Smooth muscle cell (in vitro differentiated cells): ENCODE results near the gene ABCC6. TPM values are rescaled to one million over a fixed set of nuclear protein-coding genes. Genes with fewer than 3 reads are reported as not detected.
"Not testable (repeated sequence)": the region's sequence is repeated elsewhere in the genome, so short reads cannot be mapped to it uniquely, and the experiment has no call there.

Experiments
- DNase-seq: peaks from one replicate; lab custom pipeline; 2025; ENCODE audit not compliant: unreplicated experiment; lab: John Stamatoyannopoulos, UW
- H2AFZ ChIP-seq: fragments of 200-600 bp; sonication (generic); 2 replicates; pipeline ENCODE4 v1.6.0; 2016; ENCODE audit warnings: antibody characterized with exemption, low read depth, mild to moderate bottlenecking
- H3F3A ChIP-seq: fragments of 200-600 bp; sonication (generic); 2 replicates; pipeline ENCODE4 v1.6.0; 2017; ENCODE audit warnings: antibody characterized with exemption, low read depth
- H3K27ac ChIP-seq: fragments of 200-600 bp; sonication (generic); 2 replicates; pipeline ENCODE4 v1.5.1; 2016; ENCODE audit warnings: low read depth, mild to moderate bottlenecking
- H3K27me3 ChIP-seq: fragments of 200-600 bp; sonication (generic); 2 replicates; pipeline ENCODE4 v1.6.1; 2016; ENCODE audit warnings: low read depth, mild to moderate bottlenecking
- H3K36me3 ChIP-seq: fragments of 200-600 bp; sonication (generic); 2 replicates; pipeline ENCODE4 v1.5.1; 2016; ENCODE audit warnings: low read depth
- H3K4me1 ChIP-seq: fragments of 200-600 bp; sonication (generic); 2 replicates; pipeline ENCODE4 v1.5.1; 2016; ENCODE audit warnings: low read depth
- H3K4me2 ChIP-seq: fragments of 200-600 bp; sonication (generic); 2 replicates; pipeline ENCODE4 v1.6.0; 2016; ENCODE audit warnings: mild to moderate bottlenecking
- H3K4me3 ChIP-seq: fragments of 200-600 bp; sonication (generic); 2 replicates; pipeline ENCODE4 v1.5.1; 2016; ENCODE audit warnings: mild to moderate bottlenecking
- H3K79me2 ChIP-seq: fragments of 200-600 bp; sonication (generic); 2 replicates; pipeline ENCODE4 v1.6.0; 2016; ENCODE audit warnings: low read depth, mild to moderate bottlenecking
- H3K9ac ChIP-seq: fragments of 200-600 bp; sonication (generic); 2 replicates; pipeline ENCODE4 v1.6.0; 2016; ENCODE audit warnings: low read depth
- H3K9me3 ChIP-seq: fragments of 200-600 bp; sonication (generic); replicated peaks from 2 replicates; pipeline ENCODE4 v1.5.1; 2016; ENCODE audit warnings: low read depth
- H4K20me1 ChIP-seq: fragments of 200-600 bp; sonication (generic); 2 replicates; pipeline ENCODE4 v1.6.0; 2016; ENCODE audit warnings: low read depth
- CTCF ChIP-seq: fragments of 200-600 bp; sonication (generic); IDR thresholded peaks from 2 replicates; pipeline ENCODE4 v1.5.1; 2017; ENCODE audit warnings: borderline replicate concordance, mild to moderate bottlenecking, antibody characterized with exemption; ENCODE audit not compliant: insufficient read depth, poor library complexity, severe bottlenecking
- WGBS: methylation state at CpG from one replicate; pipeline ENCODE4 v1.1.7; 2016; ENCODE audit warnings: low lambda C conversion rate; 5-methylcytosine and 5-hydroxymethylcytosine counted together
- polyA plus RNA-seq: library from polyadenylated mRNA; unstranded; fragments of >200 nt; fragmentation: Nextera tagmentation; extraction: Ambion mirVana; gene quantifications from 2 replicates; pipeline ENCODE4 v1.2.1, GENCODE V29; 2016
- total RNA-seq: library from RNA; depleted of rRNA; stranded (reverse); fragments of >200 nt; gene quantifications from 2 replicates; pipeline ENCODE4 v1.2.3, GENCODE V29; 2014

The ABCC6 gene
- total and polyA plus RNA-seq, 2 experiments from 2014 or later: 0.94 to 1.9 TPM

- Histone ChIP-seq H4K20me1 (no peaks in the 10 kb centered on the region), H3K9ac (no peak overlapping the region), H2AFZ (no peak overlapping the region), H3K4me3 (no peak overlapping the region), H3K4me1 (no peaks in the 10 kb centered on the region), H3K79me2 (no peaks in the 10 kb centered on the region), H3K9me3 (no peaks in the 10 kb centered on the region), H3K27ac (no peak overlapping the region), H3K27me3 (no peaks in the 10 kb centered on the region), H3K36me3 (no peaks in the 10 kb centered on the region), H3F3A (no peaks in the 10 kb centered on the region), H3K4me2 (no peak overlapping the region)
- DNase-seq: no peak
- 97% methylated on average over 6 of the region's 6 CpGs for WGBS
- TF ChIP-seq CTCF: no peak
These were observed 114.5 kb downstream of the ABCC6 start for GRCh38 chr16:16108759-16109158.

- Histone ChIP-seq H2AFZ (no peak overlapping the region), H3K36me3 (no peaks in the 10 kb centered on the region), H3K4me2 (no peak overlapping the region), H4K20me1 (no peaks in the 10 kb centered on the region), H3K27me3 (no peaks in the 10 kb centered on the region), H3K79me2 (no peaks in the 10 kb centered on the region), H3F3A (no peaks in the 10 kb centered on the region), H3K4me3 (no peak overlapping the region), H3K9me3 (no peaks in the 10 kb centered on the region), H3K27ac (no peak overlapping the region), H3K9ac (no peak overlapping the region), H3K4me1 (no peaks in the 10 kb centered on the region)
- no peak for TF ChIP-seq CTCF
- no peak for DNase-seq
- 92% methylated on average over 6 of the region's 6 CpGs for WGBS
These were observed 115.5 kb downstream of the ABCC6 start for GRCh38 chr16:16107839-16108238.

- TF ChIP-seq CTCF: no peak
- H3K27ac ChIP-seq: no peak overlapping the region
- H2AFZ ChIP-seq: no peak overlapping the region
- no peaks in the 10 kb centered on the region for H4K20me1 ChIP-seq
- no peaks in the 10 kb centered on the region for H3K79me2 ChIP-seq
- no peak overlapping the region for H3K4me3 ChIP-seq
- H3K27me3 ChIP-seq: no peaks in the 10 kb centered on the region
- H3K36me3 ChIP-seq: no peaks in the 10 kb centered on the region
- no peak overlapping the region for H3K9ac ChIP-seq
- H3F3A ChIP-seq: no peaks in the 10 kb centered on the region
- H3K4me2 ChIP-seq: no peak overlapping the region
- no peak for DNase-seq
- no peaks in the 10 kb centered on the region for H3K4me1 ChIP-seq
- no peaks in the 10 kb centered on the region for H3K9me3 ChIP-seq
- WGBS: 98% methylated on average over 6 of the region's 6 CpGs
These were observed 116.8 kb downstream of the ABCC6 start for GRCh38 chr16:16106466-16106865.

- H3K79me2 ChIP-seq: no peaks in the 10 kb centered on the region
- WGBS: 95% methylated on average over 11 of the region's 14 CpGs
- no peak overlapping the region for H3K9ac ChIP-seq
These were observed 117.6 kb downstream of the ABCC6 start for GRCh38 chr16:16105646-16106045.

GRCh38 chr16:16104804-16105141 is 118.5 kb downstream of the ABCC6 start:
- not testable (repeated sequence) for H3K9ac ChIP-seq, H3K4me2 ChIP-seq, H2AFZ ChIP-seq, H3K27ac ChIP-seq, H3K4me3 ChIP-seq, H3K36me3 ChIP-seq, H3K27me3 ChIP-seq, H3K4me1 ChIP-seq, DNase-seq, H3K79me2 ChIP-seq, H4K20me1 ChIP-seq, H3F3A ChIP-seq, H3K9me3 ChIP-seq
- 94% methylated on average over 14 of the region's 21 CpGs for WGBS

More at GRCh38 chr16:16105646-16106045, 117.6 kb downstream of the ABCC6 start:
- H3K4me3 ChIP-seq: no peak overlapping the region
- no peaks in the 10 kb centered on the region for H3K36me3 ChIP-seq
- DNase-seq: no peak
- H4K20me1 ChIP-seq: no peaks in the 10 kb centered on the region
- H3K9me3 ChIP-seq: no peaks in the 10 kb centered on the region
- no peak overlapping the region for H2AFZ ChIP-seq
- no peaks in the 10 kb centered on the region for H3K27me3 ChIP-seq
- no peaks in the 10 kb centered on the region for H3K4me1 ChIP-seq
- TF ChIP-seq CTCF: no peak
- no peak overlapping the region for H3K4me2 ChIP-seq
- no peak overlapping the region for H3K27ac ChIP-seq
- H3F3A ChIP-seq: no peaks in the 10 kb centered on the region
